ENCODE measurements around the gene PNMA6F.

PNMA6F gene

GRCh38 chrX:153321381-153322124 lies at the start of gene PNMA6F:
Gene PNMA6F, minus strand, starts transcription at chrX:153321767. Its CDS starts 1,093 bp downstream, at chrX:153320674.
- no peak for DNase-seq (ENCODE audit: low read depth in 3 of 3)

GRCh38 chrX:153371256-153371655 lies 49.7 kb upstream of the PNMA6F start:
- no peak for DNase-seq (ENCODE audit: low read depth in 3 of 3)

GRCh38 chrX:153370293-153371055 lies 48.9 kb upstream of the PNMA6F start:
- no peak for DNase-seq (ENCODE audit: low read depth in 3 of 3)

GRCh38 chrX:153366878-153367538 lies 45.4 kb upstream of the PNMA6F start:
- no peak for DNase-seq (ENCODE audit: low read depth in 3 of 3)

GRCh38 chrX:153366119-153366518 lies 44.6 kb upstream of the PNMA6F start:
- DNase-seq (ENCODE audit: low read depth in 3 of 3) = no peak

- no peak for DNase-seq (ENCODE audit: low read depth in 3 of 3)
Measured at GRCh38 chrX:153365670-153366069, 44.1 kb upstream of the PNMA6F start.

GRCh38 chrX:153361781-153362397 lies 40.3 kb upstream of the PNMA6F start:
- DNase-seq (ENCODE audit: low read depth in 3 of 3) = no peak

- no peak for DNase-seq (ENCODE audit: low read depth in 3 of 3)
Measured at GRCh38 chrX:153357877-153358276, 36.3 kb upstream of the PNMA6F start.

- no peak for DNase-seq (ENCODE audit: low read depth in 3 of 3)
Measured at GRCh38 chrX:153353416-153353815, 31.8 kb upstream of the PNMA6F start.

- no peak for DNase-seq (ENCODE audit: low read depth in 3 of 3)
Measured at GRCh38 chrX:153352858-153353257, 31.3 kb upstream of the PNMA6F start.

GRCh38 chrX:153351981-153352380 lies 30.4 kb upstream of the PNMA6F start:
- no peak for DNase-seq (ENCODE audit: low read depth in 3 of 3)

GRCh38 chrX:153349952-153350351 lies 28.4 kb upstream of the PNMA6F start:
- no peak for DNase-seq (ENCODE audit: low read depth in 3 of 3)

GRCh38 chrX:153348421-153348820 lies 26.9 kb upstream of the PNMA6F start:
- no peak for DNase-seq (ENCODE audit: low read depth in 3 of 3)

- no peak for DNase-seq (ENCODE audit: low read depth in 3 of 3)
Measured at GRCh38 chrX:153347530-153347929, 26.0 kb upstream of the PNMA6F start.

- no peak for DNase-seq (ENCODE audit: low read depth in 3 of 3)
Measured at GRCh38 chrX:153343674-153344073, 22.1 kb upstream of the PNMA6F start.

- DNase-seq (ENCODE audit: low read depth in 3 of 3) = no peak
Measured at GRCh38 chrX:153342762-153343558, 21.4 kb upstream of the PNMA6F start.

GRCh38 chrX:153340111-153340510 lies 18.5 kb upstream of the PNMA6F start:
- no peak for DNase-seq (ENCODE audit: low read depth in 3 of 3)

- no peak for DNase-seq (ENCODE audit: low read depth in 3 of 3)
Measured at GRCh38 chrX:153339662-153340061, 18.1 kb upstream of the PNMA6F start.

- DNase-seq (ENCODE audit: low read depth in 3 of 3) = no peak
Measured at GRCh38 chrX:153338836-153339235, 17.3 kb upstream of the PNMA6F start.

GRCh38 chrX:153336988-153337387 lies 15.4 kb upstream of the PNMA6F start:
- DNase-seq (ENCODE audit: low read depth in 3 of 3) = no peak

GRCh38 chrX:153336121-153336894 lies 14.7 kb upstream of the PNMA6F start:
- no peak for DNase-seq (ENCODE audit: low read depth in 3 of 3)
